Ureter (tissue), 1 donor: ENCODE data around the gene HCN4. TPM values are rescaled to one million over a fixed set of nuclear protein-coding genes. Genes with fewer than 3 reads are reported as not detected.
A peak's percentile ranks its signal among the peaks of the same experiment; 100 is the strongest.

Experiments used
- DNase-seq: peaks from one replicate; pipeline ENCODE4 v3.0.0-alpha.2; 2020; ENCODE audit warnings: low spot score
- total RNA-seq: library from RNA; stranded (reverse); gene quantifications from one replicate; pipeline ENCODE4 v1.2.4, GENCODE V29; 2023
- donor health status: DM: yes; HTN: yes; CAD: no.

HCN4 gene
- total RNA-seq, 1 donor from 2014 or later, result 0.08 TPM

DNA sequence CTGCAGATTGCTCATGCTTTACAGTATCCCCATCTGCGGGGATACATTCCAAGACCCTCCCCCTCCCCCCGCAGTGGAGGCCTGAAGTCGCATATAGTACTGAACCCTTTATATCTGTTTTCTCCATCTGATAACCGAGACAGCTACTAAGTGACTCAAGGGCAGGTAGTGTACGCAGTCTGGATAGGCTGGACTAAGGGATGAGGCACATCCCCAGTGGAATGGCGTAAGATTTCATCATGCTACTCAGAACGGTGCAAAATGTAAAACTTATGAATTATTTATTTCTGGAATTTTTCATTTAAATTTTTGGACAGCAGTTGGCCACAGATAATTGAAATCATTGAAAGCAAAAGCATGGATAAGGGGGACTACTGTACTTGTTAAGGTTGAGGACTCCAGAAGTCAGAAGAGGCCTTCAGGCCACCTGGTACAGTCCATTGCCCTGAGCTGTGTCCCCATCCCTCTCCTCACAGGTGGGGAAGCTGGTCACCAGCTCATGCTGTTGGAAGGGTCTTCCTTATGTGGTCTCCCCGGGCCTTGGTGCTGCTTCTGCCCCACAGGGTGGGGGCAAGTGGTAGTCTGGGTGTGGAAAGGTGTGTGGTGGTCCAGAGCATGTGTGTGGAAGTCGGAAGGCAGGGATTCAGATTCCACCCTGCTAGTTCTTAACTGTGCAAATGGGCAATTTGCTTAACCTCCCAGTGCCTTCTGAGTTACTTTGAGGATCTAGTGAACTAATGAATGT, 72.0 kb downstream of the HCN4 start:
- no peak for DNase-seq

DNA sequence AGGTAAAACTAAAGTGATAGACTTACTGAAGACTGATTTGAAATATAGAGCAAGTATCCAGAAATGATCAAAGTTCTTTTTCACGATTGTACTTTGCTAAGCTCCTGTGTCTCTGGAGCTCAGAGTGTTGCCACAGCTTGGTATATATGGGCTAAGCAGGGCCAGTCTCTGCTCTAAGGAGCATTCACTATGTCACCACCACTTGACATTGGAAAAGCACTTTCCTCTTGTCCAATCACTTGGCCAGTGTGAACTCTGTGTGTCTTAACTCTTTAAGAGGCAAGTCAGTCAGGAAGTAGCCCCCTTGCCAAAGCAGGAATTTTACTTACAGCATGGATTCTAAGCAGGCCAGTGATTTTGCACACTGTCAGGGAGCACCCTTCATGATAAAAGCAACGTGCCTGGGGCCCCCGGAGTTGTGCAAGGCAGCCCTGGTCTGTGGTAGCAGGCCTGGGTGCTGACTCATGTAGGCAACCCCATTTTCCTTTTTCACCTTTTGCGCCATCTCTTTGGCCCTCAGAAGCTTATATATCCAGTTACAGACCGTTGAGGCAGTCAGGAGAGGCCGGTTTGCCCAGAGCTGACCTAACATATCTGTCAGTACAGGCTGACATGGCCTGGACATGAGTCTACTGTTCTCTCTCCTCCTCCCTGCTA, 73.0 kb downstream of the HCN4 start:
- DNase-seq, result no peak

DNA sequence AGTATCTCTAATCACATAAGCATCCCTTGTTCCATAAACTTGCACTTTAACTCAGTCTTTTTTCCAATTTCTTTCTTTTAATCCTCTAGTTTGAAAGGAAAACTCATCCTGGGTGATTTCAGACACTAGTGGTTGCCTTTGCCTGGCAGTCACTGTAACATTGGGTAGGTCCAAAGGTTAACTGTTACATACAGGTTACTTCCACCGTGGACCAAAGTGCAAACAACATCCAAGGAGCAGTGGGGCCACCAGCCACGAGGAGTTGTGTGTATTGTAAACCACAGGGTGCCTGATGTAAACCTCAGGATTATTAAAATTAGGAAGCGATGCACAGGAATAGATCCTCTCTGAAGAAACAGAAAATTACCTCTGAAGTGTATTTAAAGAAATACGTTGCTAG, 75.0 kb downstream of the HCN4 start:
- DNase-seq, result no peak

DNA sequence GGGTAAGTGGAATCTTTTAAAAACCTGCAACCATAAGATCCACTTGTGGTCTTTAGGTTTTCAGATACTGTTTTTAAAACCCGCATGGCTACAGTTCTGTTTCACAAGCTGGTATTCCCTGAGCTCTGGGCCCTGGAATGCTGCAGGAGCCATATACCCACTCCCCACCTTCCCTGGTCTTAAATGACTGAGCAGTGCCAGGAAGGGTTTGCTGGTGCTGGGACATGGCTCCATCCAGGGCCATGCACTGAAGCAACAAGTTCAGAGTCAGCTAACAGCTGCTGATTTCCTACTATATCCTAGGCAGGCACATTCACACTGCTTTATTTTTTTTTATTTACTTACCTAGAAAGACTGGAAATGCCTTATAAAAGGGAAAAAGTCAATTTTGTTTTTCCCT, 77.3 kb downstream of the HCN4 start:
- no peak for DNase-seq

GRCh38 chr15:73287019-73287418, 81.7 kb downstream of the HCN4 start:
- no peak for DNase-seq

GRCh38 chr15:73286311-73286710, 82.4 kb downstream of the HCN4 start:
- DNase-seq, result no peak

GRCh38 chr15:73284090-73284716, 84.6 kb downstream of the HCN4 start:
- no peak for DNase-seq

DNA sequence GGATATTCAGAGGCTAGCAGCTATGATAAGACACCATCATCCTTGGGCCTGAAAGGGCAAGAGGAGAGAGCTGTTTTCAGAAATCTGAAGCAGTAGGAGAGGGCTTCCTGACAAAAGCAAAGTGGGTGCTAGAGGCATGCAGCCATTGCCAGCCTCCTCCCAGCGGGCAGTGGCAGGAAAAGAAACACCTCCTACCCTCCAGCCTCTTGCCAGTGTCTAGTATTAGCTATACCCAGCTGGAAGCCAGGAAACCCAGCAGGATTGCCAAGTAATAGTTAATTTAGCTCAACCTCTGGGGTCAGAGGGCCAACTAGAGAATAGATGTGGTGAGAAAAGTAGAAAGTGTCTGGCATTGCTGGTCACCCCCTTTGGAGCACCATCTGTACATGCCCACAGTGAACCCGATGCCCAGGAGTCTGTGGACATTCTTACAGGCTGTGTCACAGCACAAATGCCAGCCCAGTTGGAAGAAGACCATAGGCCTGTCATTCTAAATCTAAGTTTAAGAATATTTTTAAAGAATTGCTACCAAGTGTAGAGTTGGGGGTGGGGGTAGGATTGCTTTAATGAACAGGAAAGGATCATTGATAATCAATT, 85.3 kb downstream of the HCN4 start:
- DNase-seq, result no peak

- DNase-seq, result no peak
These were observed 86.0 kb downstream of the HCN4 start for GRCh38 chr15:73282567-73283365.

DNA sequence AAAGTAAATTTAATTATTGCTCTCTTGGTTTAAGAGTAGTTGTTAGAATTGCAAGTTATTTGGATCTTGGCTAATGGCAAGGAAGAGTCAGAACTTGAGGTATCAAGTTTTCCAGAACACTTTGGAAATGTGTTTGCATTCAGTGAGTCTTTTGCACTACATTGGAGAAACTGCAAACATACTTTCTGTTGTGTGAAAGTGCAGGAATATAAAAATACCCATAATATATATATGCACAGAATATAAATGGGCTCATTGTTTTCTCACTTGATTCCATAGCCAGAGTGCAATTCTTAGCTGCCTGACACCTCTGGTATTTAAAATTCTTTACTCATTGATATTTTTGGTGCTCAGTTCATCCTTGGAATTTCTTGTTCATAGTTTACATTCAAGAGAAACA, 92.9 kb downstream of the HCN4 start:
- no peak for DNase-seq

- DNase-seq, result peak; percentile 51
These were observed 95.4 kb downstream of the HCN4 start for GRCh38 chr15:73273181-73274002.

GRCh38 chr15:73270366-73271097, 98.2 kb downstream of the HCN4 start:
- DNase-seq, result no peak

Other genes with a start within 250 kb of the HCN4 start
- not detected for gene REC114, start 74.2 kb upstream of the HCN4 start, total RNA-seq